Trophoblast cell (in vitro differentiated cells and primary cell): Measurements from ENCODE around the gene CASTOR2. TPM values are rescaled to one million over a fixed set of nuclear protein-coding genes. Genes with fewer than 3 reads are reported as not detected.
"Not testable (repeated sequence)": the region's sequence is repeated elsewhere in the genome, so short reads cannot be mapped to it uniquely, and the experiment has no call there.

ENCODE experiments used
- DNase-seq, 2 donors: peaks; one replicate each; pipeline ENCODE4 v3.0.0-alpha.2; 2016
- H2AFZ ChIP-seq: 2 replicates; pipeline ENCODE4 v1.6.1; 2013; ENCODE audit warnings: low read length, moderate library complexity, mild to moderate bottlenecking; ENCODE audit not compliant: insufficient read depth, poor library complexity
- H2AK5ac ChIP-seq: 2 replicates; pipeline ENCODE4 v1.6.1; 2013; ENCODE audit warnings: mild to moderate bottlenecking, low read length
- H2BK120ac ChIP-seq: 2 replicates; pipeline ENCODE4 v1.6.1; 2013; ENCODE audit warnings: low read length, mild to moderate bottlenecking, moderate library complexity; ENCODE audit not compliant: insufficient read depth, poor library complexity
- H2BK12ac ChIP-seq: 2 replicates; pipeline ENCODE4 v1.6.1; 2013; ENCODE audit warnings: mild to moderate bottlenecking, low read length, moderate library complexity
- H2BK5ac ChIP-seq: 2 replicates; pipeline ENCODE4 v1.6.1; 2013; ENCODE audit warnings: low read length, low read depth, moderate library complexity, mild to moderate bottlenecking; ENCODE audit not compliant: poor library complexity
- H3K14ac ChIP-seq: 2 replicates; pipeline ENCODE4 v1.6.1; 2013; ENCODE audit warnings: mild to moderate bottlenecking, low read length
- H3K18ac ChIP-seq: 2 replicates; pipeline ENCODE4 v1.6.1; 2013; ENCODE audit warnings: mild to moderate bottlenecking, low read length
- H3K23ac ChIP-seq: 2 replicates; pipeline ENCODE4 v1.6.1; 2013; ENCODE audit warnings: low read length
- H3K27ac ChIP-seq: 2 replicates; pipeline ENCODE4 v1.5.1; 2013; ENCODE audit warnings: low read depth, mild to moderate bottlenecking, inconsistent platforms, low read length, moderate library complexity
- H3K27me3 ChIP-seq: 2 replicates; pipeline ENCODE4 v1.6.1; 2013; ENCODE audit warnings: inconsistent platforms, mild to moderate bottlenecking, low read length, moderate library complexity; ENCODE audit not compliant: insufficient read depth
- H3K36me3 ChIP-seq, 2 experiments: 1 replicate in 1 of 2; 2 replicates in 1 of 2; pipeline ENCODE4 v1.6.1; 2013; ENCODE audit warnings: low read length in 2 of 2, mild to moderate bottlenecking in 2 of 2, moderate library complexity in 1 of 2; ENCODE audit not compliant: insufficient read depth in 2 of 2, control insufficient read depth in 1 of 2
- H3K4ac ChIP-seq: 2 replicates; pipeline ENCODE4 v1.6.1; 2013; ENCODE audit warnings: low read depth, mild to moderate bottlenecking, low read length, moderate library complexity
- H3K4me1 ChIP-seq, 2 experiments: 1 replicate in 1 of 2; 2 replicates in 1 of 2; pipeline ENCODE4 v1.6.1; 2013; ENCODE audit warnings: low read length in 2 of 2, mild to moderate bottlenecking in 2 of 2, moderate library complexity in 1 of 2; ENCODE audit not compliant: insufficient read depth in 2 of 2, control insufficient read depth in 1 of 2
- H3K4me2 ChIP-seq: 2 replicates; pipeline ENCODE4 v1.6.1; 2013; ENCODE audit warnings: inconsistent platforms, mild to moderate bottlenecking, low read length, moderate library complexity
- H3K4me3 ChIP-seq: 2 replicates; pipeline ENCODE4 v1.5.1; 2013; ENCODE audit warnings: mild to moderate bottlenecking, low read depth, low read length, inconsistent platforms
- H3K79me1 ChIP-seq: one replicate; pipeline ENCODE4 v1.6.1; 2013; ENCODE audit warnings: low read length
- H3K79me2 ChIP-seq: 2 replicates; pipeline ENCODE4 v1.6.1; 2013; ENCODE audit warnings: low read length, mild to moderate bottlenecking; ENCODE audit not compliant: control insufficient read depth, insufficient read depth, poor library complexity
- H3K9ac ChIP-seq: 2 replicates; pipeline ENCODE4 v1.6.1; 2013; ENCODE audit warnings: mild to moderate bottlenecking, low read length
- H3K9me3 ChIP-seq: 2 replicates; pipeline ENCODE4 v1.6.1; 2013; ENCODE audit warnings: low read depth, mild to moderate bottlenecking, control low read depth, inconsistent platforms, low read length; ENCODE audit not compliant: insufficient read depth
- H4K12ac ChIP-seq: 2 replicates; pipeline ENCODE4 v1.6.1; 2013; ENCODE audit warnings: low read depth, mild to moderate bottlenecking, low read length, moderate library complexity
- H4K8ac ChIP-seq: 2 replicates; pipeline ENCODE4 v1.6.1; 2013; ENCODE audit warnings: low read depth, mild to moderate bottlenecking, low read length, moderate library complexity
- H4K91ac ChIP-seq: one replicate; pipeline ENCODE4 v1.6.1; 2013; ENCODE audit warnings: low read depth, mild to moderate bottlenecking, low read length, moderate library complexity
- WGBS: extraction: QIAGEN DNeasy Blood & Tissue Kit; methylation state at CpG from one replicate; pipeline ENCODE4 v1.1.7; 2013; ENCODE audit warnings: missing lambda C conversion rate; ENCODE audit not compliant: insufficient read length, insufficient coverage; ENCODE audit errors: extremely low coverage; 5-methylcytosine and 5-hydroxymethylcytosine counted together
- polyA plus RNA-seq: library from polyadenylated mRNA; stranded (reverse); fragments of 200-250 nt; gene quantifications from 2 replicates; pipeline ENCODE4 v1.2.3, GENCODE V29; 2013

CASTOR2 gene
- polyA plus RNA-seq, result 8.0 and 8.9 TPM in 2 replicates

DNA sequence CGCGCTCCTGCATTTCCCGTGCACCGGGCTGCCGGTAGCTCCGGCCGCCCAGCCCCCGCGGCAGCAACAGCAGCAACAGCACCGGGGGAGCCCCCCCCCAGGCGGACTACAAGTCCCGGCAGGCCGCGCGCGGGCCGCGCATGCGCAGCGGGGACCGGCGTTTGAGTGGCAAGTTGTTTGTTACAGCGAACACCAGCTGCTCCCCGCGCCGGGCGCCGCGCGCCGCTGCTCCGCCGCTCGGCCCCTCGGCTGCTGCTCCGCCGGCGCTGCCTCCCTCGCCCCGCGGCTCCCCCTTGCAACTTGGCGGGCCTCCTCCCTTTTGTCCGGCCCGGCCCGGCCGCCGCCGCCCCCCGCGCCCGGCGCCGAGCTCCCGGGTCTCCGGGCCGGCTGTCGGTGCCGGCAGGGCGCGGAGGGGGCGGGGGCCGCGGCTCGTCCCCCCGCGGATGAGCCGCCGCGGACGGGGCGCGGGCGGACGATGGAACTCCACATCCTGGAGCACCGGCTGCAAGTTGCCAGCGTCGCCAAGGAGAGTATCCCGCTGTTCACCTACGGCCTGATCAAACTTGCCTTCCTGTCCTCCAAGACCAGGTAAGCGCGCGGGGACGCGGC, at the start of gene CASTOR2:
TSS of gene CASTOR2 (plus strand) at position 195 of the 609 bp plus-strand sequence. CDS start at position 476, 281 bp downstream.
- not testable (repeated sequence) for H2BK12ac ChIP-seq, H3K9ac ChIP-seq, H4K91ac ChIP-seq, H3K4ac ChIP-seq, H2BK5ac ChIP-seq, H3K79me1 ChIP-seq, H3K23ac ChIP-seq, H4K12ac ChIP-seq, H3K9me3 ChIP-seq, H3K4me3 ChIP-seq, H3K18ac ChIP-seq, H3K79me2 ChIP-seq, H2BK120ac ChIP-seq, H2AFZ ChIP-seq, H3K27ac ChIP-seq, H2AK5ac ChIP-seq, H3K4me1 ChIP-seq, H3K27me3 ChIP-seq, H3K4me2 ChIP-seq, DNase-seq, H3K36me3 ChIP-seq, H3K14ac ChIP-seq, H4K8ac ChIP-seq
- no CpG with 5 or more reads among the region's 84 CpGs for WGBS

DNA sequence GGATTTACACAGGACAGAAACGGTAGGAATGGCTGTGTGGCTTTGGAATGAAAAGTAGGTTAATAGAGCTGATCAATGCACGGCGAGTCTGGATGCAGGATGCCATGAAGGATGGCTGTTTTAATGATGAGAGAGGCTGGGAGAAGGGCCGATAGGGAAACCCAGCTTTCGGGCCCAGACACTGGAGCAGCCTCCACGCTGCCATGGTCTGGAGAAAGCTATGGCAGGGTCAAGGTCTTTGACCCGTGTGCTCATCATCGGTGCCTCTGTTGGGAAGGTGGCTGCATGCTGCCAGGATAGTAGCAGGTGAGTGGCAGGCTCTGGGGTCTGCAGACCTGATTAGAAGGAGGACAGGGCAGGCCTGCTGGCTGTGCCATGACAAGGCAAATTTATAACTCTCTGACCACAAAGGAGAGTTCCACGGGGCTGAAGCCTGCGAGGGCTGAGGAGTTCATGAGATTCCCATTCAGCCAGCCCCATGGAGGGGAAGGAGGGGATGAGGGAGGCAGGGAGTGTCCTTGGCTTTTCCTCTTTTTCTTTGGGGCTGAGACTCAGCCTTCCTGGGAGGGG, 42.1 kb upstream of the CASTOR2 start:
- not testable (repeated sequence) for H3K4me2 ChIP-seq, H2BK120ac ChIP-seq, DNase-seq, H3K4ac ChIP-seq, H4K91ac ChIP-seq, H3K18ac ChIP-seq, H3K79me1 ChIP-seq, H2BK5ac ChIP-seq, H3K27ac ChIP-seq, H3K79me2 ChIP-seq, H2BK12ac ChIP-seq, H4K8ac ChIP-seq, H2AK5ac ChIP-seq, H3K27me3 ChIP-seq, H3K36me3 ChIP-seq, H3K4me3 ChIP-seq, H3K9me3 ChIP-seq, H3K14ac ChIP-seq, H2AFZ ChIP-seq, H3K23ac ChIP-seq, H4K12ac ChIP-seq, H3K9ac ChIP-seq, H3K4me1 ChIP-seq
- WGBS, result no CpG with 5 or more reads among the region's 10 CpGs

DNA sequence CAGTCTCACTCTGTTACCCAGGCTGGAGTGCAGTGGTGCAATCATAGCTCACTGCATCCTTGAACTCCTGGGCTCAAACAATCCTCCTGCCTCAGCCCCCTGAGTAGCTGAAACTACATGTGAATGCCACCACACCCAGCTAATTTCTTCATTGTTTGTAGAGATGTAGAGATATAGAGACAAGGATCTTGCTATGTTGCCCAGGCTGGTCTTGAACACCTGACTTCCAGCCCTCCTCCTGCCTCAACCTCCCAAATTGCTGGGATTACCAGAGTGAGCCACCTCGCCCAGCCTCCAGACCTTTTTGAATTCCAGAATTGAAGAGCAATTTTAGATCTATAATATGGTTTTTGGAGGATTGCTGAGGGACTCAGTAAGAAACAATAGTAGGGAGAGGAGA, 40.9 kb upstream of the CASTOR2 start:
- not testable (repeated sequence) for H3K9ac ChIP-seq, H3K27ac ChIP-seq, H3K14ac ChIP-seq, H2BK12ac ChIP-seq, H3K23ac ChIP-seq, H3K4me3 ChIP-seq, H3K4me2 ChIP-seq, H2AFZ ChIP-seq, H3K18ac ChIP-seq, H2BK120ac ChIP-seq, H3K79me2 ChIP-seq, H3K4me1 ChIP-seq, H3K36me3 ChIP-seq, H3K79me1 ChIP-seq, H3K4ac ChIP-seq, H4K8ac ChIP-seq, H3K9me3 ChIP-seq, H3K27me3 ChIP-seq, H4K91ac ChIP-seq, H4K12ac ChIP-seq, H2AK5ac ChIP-seq, H2BK5ac ChIP-seq
- WGBS, result no CpG with 5 or more reads among the region's 1 CpG
- peak in 1 of 2 donors; percentile 9 for DNase-seq

DNA sequence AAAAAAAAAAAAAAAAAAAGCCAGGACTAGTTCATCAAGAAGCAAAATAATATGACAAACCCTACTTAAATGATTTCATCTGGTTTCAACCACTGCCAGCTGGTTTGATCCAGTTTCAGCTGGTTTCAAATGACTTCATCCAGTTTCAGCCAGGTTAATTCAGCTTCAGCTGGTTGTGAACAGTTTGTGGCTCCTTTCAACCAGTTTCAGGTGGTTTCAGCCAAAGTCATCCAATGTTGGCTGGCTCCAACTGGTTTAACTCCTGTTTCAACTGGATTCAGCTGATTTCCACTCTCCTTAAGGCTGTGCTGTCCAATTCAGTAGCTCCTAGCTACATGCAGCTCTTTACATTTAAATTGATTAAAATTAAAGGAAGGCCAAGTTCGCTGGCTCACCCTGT, 37.5 kb upstream of the CASTOR2 start:
- H3K27ac ChIP-seq, H2BK12ac ChIP-seq, H3K27me3 ChIP-seq, H3K36me3 ChIP-seq, H3K14ac ChIP-seq, H2AK5ac ChIP-seq, H3K9ac ChIP-seq, H3K4ac ChIP-seq, H2BK5ac ChIP-seq, H3K79me2 ChIP-seq, H3K9me3 ChIP-seq, H4K91ac ChIP-seq, H3K4me1 ChIP-seq, H3K79me1 ChIP-seq, H2BK120ac ChIP-seq, H2AFZ ChIP-seq, H3K4me3 ChIP-seq, H4K12ac ChIP-seq, H3K23ac ChIP-seq, H4K8ac ChIP-seq, H3K4me2 ChIP-seq, H3K18ac ChIP-seq, DNase-seq: not testable (repeated sequence)
- no CpG with 5 or more reads among the region's 1 CpG for WGBS
